Measurements from ENCODE around the gene SPECC1.
"Not testable (repeated sequence)": the region's sequence is repeated elsewhere in the genome, so short reads cannot be mapped to it uniquely, and the experiment has no call there.

SPECC1 gene

DNA sequence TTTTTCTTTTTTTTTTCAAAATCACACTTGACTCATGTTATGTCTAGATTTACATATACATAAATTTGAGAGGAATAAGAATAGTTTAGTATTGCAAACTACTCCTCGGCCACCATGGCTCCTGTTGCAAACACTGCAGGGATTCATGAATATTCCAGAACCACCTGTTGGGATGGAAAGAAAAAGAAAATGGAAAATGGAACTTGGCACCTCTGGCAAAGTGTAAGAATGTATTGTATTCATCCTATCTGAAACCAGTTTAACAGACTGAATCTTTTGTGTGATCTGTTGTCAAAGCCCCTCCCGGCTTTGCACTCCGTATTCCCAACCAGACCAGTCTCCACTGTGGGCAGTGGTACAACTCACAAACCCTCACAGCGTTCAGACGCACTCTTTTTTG, 124.4 kb downstream of the SPECC1 start:
- DNase-seq: no peak

DNA sequence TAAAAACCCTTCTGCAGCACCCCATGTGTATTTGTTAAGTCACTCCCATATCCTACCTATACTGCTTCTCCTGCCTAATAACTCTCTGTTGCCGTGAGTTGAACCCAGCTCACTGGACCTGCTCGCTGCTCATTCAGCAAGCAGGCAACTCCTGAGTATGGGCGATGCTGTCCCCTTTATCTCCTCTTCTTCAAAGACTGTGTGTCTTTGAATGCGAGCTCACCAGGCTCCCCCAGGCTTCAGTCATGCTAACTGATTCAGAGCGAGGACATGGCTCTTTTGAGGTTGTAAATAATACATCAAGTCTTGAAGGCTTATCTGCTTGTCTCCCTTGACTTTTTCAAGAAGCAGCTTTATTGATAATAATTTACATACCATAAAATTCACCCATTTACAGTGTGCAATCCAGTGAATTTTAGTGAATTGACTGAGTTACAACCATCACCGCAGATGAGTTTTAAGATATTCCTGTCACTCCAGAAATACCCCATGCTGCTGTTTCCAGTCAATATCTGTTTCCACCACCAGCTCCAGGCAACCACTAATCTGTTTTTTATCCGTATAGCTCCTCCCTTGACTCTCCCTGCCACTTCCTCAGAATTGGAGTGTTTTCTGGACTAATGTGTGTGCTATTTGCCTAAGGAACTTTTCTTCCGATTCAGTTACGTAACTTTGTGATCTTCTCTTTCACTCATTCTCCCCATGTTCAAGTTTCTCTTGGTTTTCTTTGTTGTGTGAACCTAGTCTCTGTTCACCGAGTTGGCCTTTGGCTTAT, 132.2 kb downstream of the SPECC1 start:
- no peak for DNase-seq

DNA sequence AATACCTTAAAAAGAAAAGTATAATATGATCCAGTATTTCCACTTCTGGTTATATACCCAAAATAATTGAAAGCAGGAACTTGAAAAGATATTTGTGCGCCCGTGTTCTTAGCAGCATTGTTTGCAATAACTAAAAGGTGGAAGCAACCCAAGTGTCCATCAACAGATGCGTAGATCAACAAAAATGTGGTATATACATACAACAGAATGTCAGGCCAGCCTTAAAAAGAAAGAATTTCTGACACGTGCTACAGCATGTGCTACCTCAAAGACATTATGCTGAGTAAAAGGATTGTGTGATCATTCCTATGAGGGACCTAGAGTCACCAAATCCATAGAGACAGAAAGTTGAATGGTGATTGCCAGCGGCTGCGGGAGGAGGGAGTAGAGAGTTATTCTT, 133.1 kb downstream of the SPECC1 start:
- DNase-seq: no peak

DNA sequence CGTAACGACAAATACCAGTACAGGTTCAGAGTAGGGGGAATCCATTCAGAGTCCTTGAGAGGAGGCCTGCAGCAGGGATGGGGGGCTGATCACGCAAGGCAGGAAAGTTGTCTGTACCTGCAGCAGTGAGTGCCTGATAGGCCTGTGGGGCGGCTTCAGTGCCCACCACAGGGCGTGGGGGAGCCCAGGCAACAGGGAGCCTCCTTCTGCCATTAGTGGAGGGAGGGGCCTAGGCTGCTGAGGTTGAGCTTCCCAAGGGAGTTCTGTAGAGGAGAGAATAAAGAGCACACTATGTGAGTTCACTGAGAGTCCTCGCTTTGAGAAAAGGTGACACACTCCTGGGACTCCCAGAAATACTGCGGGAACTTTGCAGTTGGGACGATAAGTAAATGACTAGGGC, 134.6 kb downstream of the SPECC1 start:
- DNase-seq: no peak

DNA sequence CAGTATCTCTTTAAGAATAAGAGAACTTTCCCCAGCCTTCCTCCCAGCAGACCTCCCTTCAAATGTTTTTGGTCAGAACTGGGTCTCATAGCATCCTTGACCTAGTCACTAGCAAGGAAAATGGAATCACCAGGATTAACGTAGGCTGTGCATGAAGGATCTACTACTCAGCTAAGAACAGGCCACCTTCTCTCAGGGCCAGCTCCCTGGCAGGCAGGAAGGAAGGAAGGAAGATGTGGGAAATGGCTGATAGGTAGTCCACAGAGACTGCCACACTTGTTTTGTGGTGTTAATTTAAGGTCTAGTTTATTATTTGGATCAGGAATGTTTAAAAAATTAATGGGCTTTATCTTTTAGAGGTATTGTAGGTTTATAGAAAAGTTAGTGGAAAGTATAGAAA, 136.4 kb downstream of the SPECC1 start:
- no peak for DNase-seq

DNA sequence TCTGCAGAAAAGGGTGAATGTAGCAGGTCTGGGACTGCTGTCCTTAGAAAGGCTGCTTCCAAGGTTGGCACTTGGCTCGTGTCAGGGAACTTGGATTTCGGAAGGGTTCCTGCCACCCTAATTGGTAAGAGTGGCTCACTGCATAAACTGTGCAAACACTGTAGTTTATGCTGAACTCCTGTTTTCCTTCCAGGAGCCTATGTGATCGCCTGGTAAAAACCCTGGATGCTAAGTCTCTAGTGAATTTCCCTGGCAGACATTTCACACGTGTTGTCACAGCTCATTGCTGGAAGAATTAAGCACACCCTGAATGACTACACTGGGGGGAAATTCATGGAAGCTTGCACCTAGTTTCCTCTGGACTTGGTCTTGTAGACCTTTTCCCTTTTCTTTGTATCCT, 140.1 kb downstream of the SPECC1 start:
- no peak for DNase-seq

DNA sequence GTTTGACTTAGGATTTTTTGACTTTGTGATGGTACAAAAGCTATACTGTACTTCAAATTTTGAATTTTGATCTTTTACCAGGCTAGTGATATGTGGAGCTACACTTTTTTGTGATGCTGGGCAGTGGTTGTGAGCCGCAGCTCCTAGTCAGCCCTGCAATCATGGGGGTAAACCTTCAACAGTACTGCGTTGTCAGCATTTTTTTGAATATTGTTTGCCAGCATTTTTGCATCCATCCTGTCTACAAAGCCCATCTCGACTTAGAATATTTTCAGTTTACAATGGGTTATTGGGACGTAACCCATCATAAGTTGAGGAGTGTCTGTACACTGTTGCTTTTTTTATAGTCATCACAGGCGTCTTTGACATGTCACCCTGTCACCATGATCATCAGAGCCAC, 142.0 kb downstream of the SPECC1 start:
- no peak for DNase-seq

DNA sequence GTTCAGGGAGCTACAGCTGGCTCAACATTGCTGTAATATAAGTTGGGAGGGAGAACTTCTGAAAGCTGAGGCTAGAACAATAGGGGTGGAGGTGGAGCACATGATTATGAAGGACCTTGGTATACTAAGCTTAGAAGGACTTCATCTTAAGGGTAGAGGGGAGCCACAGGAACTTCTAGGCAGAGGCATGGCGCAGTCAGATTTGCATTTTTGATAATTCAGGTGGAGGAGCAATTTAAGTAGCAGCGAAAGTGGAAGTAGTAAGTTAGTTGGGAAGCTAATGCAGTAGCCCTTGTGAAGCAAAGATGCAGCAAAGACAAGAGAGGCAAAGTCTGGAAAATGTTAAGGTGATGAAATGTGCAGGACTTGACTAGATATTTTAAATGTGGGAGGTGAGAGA, 144.1 kb downstream of the SPECC1 start:
- no peak for DNase-seq

DNA sequence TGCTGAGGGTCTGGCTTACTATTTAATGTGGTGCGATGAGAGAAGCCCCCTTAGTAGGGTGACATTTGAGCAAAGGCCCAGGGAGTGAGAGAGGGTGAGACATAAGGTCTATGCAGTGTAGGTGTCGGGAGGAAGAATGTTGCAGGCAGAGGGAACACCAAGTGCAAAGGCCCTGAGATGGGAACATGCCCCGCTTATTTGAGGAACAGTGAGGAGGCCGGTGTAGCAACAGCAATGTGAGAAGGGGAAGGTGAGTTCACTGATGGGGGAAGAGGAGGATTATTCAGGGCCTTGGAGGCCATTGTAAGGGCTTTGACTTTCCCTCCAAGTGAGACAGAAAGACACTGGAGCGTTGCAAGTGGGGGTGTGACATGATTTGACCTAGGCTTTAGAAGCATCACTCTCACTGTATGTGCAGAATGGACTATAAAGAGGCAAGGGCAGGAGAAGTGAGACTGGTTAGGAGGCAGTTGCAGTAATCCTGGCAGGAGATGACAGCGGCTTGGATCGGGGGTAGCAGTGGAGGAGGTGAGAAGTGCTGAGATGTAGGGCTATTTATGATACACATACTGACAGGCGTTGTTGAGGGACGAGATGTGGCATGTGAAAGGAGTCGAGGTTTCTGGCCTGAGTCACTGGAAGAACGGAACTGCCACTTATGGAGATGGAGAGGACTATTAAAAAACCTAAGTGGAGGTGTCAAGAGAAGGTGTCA, 145.3 kb downstream of the SPECC1 start:
- no peak for DNase-seq

DNA sequence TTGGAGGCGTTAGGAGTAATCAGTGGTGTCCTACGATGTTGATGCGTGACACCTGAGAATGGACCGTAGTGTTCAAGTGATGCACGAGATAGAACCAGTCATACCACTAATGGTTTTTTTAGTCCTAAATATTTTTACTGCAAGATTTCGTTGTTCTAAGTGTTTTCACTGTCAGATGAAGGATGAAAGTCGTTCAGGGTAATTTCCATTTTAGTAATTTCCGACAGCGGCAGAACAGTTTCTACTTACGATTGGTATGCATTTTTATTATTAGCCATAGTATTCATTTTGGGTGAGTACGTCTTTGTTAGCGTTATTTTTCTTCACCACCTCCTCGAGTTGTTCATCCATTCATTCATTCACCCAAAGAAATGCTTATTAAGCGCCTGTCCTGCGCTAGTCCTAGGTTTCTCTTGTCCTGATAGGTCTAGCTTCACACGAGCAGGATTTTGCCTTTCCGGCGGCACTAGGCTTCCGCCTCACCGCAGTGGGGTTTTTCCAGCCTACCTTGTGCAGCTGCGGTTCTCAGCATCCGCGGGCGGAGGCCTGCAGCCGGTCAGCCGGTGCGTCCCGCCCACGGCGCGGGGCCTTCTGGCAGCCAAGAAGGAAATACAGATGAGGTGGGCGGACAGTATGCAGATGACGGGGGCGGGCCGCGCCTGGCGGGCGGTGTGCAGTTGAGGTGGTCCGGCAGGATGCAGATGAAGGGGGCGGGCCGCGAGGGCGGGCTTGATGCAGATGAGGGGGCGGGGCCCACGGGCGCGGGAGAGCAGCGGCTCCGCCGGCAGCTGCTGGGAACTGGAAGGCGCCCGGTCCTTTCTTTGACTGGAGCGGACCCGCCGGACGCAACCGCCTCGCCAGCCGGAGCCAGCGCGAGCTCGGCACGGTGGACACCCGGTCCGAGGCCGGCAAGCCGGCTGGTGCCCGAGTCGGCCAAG, 146.4 kb downstream of the SPECC1 start:
- peak; percentile 95 for DNase-seq

DNA sequence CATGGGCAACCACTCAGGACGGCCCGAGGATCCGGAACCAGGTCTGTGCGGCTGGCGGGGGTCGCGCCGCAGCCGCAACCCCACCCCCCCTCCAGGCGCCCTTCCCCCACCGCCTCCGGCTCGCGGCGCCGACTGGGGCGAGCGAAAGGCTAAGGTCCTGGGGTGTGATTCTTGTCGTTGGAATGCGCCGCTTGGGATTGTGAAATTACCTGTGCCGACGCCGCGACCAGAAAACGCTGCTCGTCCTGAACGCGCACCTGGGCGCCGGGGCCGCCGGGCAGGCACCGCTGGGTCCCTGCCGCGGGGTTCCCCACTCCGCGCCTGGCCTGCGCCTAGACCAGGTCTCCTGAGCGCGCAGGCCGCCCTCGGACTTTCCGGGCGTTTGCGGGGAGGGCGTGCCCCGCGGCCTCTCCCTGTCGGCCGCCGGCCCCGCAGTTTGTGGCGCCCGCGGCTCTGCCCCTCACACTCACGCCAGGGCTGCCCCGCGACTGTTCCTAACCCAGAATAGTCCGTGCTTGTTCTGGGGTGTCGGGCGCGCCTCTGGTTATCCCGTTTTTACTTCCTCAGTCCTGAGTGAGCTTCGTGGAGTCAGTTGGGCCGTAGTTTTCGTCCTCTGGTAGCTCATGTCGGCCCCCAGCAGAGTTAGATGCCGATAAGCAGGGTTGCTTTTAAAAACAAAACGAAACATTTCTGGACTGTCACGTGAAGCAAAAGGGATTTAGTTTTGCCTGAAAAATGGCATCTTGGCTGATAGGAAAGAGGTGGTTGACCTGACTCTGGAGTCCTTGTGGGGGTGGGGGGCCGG, 147.2 kb downstream of the SPECC1 start:
- DNase-seq: peak; percentile 58

DNA sequence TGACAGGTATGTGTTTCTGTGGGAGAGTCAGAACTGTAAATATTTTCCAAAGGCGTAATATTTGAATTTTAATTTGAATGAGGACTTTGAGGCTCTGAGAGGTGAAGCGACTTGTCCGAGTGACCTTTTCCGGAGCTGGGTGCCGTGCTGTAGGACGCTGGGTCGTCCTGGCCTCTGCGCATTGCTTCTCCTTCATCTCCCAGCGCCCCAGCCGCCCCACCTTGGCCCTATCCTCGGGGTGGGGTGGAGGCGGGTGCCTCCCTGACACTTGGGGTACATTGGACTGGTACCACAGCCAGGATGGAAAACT, 147.8 kb downstream of the SPECC1 start:
- DNase-seq: no peak

DNA sequence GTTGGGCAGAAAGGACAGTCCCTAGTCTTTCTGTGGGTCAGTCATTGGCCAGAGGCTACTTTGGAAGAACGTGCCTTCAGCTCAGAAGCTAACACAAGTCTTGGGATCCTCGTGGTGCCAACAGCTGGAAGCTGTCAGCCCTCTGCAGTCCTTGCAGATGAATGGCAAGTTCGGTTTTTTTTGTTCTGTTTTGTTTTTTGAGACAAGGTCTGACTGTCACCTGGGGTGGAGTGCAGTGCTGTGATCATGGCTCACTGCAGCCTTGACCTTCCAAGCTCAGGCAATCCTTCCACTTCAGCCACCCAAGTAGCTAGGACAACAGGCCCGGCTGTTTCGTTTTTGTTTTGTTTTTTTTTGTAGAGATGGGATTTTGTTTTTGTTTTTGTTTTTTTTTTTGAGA, 149.4 kb downstream of the SPECC1 start:
- DNase-seq: no peak

DNA sequence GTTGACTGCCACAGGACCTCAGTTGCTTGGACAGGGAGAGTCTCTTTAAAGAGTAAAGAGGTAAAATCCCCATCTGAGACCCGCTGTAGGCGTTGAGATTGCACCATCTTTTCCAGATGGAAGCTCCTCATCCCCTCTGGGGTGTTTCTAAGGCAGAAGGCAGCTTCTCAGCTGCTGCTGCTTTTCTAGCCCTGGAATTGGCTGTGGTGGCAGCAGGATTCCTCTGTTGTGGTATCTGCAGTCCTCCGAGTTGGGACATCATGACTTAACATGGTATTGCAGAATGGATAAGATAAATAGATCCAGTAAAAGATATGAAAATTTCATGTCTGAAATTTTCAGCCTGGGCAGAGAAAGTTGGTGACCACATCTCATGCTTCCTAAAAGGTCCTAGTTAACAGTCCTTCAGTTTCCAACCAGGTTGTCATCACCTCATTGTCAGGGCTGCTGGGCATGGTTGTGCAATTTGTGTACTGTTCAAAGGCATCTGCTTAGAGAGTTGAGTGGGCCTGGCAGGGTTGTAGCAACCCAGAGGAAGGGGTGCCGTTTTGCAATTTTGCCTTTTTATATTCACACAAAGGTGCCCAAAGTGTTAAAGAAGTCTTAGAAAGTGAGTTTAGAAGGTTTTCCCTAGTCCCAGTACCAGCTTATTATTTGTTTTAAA, 150.4 kb downstream of the SPECC1 start:
- no peak for DNase-seq

DNA sequence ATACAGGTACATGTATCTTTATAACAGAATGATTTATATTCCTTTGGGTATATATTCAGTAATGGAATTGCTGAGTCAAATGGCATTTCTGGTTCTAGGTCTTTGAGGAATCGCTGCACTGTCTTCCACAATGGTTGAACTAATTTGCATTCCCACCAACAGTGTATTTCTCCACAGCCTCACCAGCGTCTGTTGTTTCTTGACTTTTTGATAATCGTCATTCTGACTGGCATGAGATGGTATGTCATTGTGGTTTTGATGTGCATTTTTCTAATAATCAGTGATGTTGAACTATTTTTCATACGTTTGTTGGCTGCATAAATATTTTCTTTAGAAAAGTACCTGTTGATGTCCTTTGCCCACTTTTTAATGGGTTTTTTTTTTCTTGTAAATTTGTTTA, 156.4 kb downstream of the SPECC1 start:
- DNase-seq: not testable (repeated sequence)

DNA sequence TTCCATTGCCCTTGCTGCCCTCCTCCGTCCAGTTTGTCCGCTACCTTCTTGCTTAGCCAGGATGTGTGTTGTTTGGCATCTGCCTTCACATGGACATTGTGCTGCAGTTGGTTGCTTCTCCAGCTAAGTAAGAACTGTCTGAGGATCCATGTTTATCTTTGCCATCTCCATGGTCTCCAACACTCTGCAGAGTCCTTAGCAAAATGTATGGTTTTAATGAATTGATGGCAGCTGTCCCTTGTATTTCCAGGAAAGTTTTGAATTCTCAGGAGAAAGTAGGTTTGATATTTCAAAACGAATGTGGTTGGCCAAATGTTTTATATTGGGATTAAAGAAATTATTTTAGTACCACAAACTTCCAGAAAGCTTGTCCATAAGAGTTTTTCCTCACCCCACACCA, 160.9 kb downstream of the SPECC1 start:
- no peak for DNase-seq

DNA sequence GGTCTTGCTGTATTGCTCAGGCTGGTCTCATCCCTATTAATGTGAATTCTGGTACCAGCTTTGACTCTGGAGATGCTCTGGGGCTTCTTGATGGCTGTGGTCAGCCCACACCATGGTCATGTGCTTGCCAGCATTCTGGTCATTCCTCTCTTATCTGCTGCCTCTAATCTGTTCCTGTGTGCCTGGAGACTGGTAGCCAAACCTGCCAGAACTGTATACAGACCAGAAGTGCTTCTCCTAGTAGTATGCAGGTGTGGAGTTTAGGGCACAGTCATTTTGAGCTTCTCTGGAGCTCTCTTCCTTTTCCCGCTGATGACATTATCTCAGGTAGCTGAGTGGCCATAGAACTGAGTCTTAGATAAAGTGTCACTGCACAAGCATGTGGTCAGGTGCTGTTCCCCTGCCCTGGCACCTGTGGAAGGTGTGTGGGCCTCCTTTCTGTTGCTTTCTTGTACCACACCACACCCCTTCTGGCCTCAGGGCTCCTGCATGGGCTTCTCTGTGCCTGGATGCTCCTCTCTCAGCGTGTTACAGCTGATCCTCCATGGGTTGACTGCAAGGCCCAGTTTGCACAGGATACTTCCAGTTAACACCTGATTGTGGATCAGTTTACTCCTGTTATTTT, 162.7 kb downstream of the SPECC1 start:
- no peak for DNase-seq

DNA sequence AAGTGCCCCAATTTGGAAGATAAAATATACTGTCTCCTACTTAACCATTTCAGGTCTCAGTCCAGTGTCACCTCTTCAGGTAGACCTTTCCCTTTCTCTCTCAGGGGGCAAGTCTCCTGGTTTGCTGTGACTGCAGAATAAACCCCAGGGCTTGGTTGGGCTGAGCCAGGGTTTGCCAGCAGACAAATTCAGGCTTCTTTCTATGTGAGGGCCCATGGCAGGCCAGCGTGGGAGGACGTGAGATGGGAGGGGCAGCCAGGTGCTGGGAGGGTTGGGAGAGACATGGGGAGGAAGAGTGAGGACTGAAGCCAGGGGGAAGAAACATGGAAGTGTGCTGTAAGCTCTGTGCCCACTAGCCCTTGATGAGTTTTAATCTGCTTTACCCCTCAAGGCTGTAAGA, 163.2 kb downstream of the SPECC1 start:
- no peak for DNase-seq

DNA sequence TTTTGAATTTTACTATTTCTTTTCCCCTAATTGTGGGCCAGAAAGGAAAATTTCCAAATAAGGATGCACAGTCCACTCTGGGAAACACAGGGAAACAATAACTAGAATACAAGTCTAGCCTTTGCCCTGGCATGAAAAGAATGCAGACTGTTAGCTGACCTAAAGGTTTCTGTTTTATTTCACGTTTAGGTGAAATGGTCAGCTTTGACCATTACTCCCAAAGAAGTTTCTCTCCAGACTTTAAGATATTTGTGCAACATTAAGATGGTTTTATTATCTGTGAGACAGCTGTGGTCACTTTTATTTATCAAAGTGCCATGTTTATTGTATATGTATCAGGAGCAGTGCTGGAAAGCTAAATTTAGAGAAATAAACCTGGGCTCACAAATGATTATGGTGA, 163.9 kb downstream of the SPECC1 start:
- DNase-seq: no peak

DNA sequence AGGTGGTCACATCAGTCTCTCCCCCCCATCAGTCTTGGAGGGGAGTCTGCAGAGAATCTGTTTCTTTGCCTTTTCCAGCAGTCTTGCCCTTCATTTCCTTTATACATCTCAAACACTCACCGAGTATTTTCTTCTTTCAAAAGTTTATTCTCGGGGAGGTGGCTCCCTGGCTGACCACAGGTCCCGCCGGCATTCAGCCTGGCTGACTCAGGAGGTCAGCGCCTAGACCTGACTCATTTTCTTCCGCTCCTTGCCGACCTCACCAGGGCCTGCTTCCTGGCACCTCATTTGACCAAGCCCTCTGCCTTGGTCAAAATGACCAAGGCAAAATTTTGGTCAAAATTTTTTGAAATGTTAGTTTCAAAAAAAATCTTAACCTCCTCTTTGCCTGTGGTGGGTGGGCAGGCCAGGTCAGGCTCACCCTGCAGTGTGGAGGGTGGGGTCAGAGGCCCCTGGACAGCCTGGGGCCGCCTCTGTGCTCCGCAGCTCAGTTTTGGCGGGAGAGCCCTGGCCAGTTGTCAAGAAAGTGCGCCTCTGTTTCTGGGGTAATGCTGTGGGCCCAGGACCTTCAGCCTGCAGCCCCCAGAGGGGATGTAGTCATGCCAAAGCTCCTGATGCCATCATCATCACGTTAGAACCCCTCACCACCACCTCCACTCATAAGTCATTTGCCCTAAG, 165.6 kb downstream of the SPECC1 start:
- DNase-seq: no peak

DNA sequence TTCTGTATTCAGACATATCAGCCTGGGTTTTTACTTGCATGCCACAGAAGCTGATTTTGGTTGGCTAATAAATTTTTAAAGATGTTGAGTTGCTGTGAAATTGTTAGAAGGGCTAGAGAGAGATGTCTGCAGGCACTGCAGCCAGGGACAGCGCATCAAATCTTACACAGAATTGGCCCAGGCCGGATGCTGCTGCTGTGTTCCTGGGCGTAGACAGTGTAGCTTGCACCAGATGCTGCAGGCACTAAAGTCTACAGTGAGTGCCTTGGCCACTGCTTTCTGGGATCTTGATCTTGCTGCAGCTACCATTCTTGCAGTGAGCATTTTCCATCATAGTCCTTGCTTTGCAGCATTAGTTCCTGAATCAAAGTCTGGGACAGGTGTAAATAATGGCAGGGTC, 169.9 kb downstream of the SPECC1 start:
- no peak for DNase-seq

All from OCI-M1 (cell line).